GM12892 (cell line): Measurements from ENCODE around the gene CTTN.
A peak's percentile ranks its signal among the peaks of the same experiment; 100 is the strongest.

Source experiments
- DNase-seq: peaks from one replicate; pipeline ENCODE4 v3.0.0; 2011; ENCODE audit not compliant: insufficient read length
- FAIRE-seq: peaks from 2 replicates; lab custom pipeline; 2011; peaks lifted over from hg19 to GRCh38; lab: Jason Lieb, UNC
- POLR2A ChIP-seq: IDR thresholded peaks from 2 replicates; pipeline ENCODE4 v1.6.1; 2011; ENCODE audit warnings: low read depth, low read length, control low read depth
- POLR2AphosphoS5 ChIP-seq: IDR thresholded peaks from 2 replicates; pipeline ENCODE4 v1.6.1; 2011; ENCODE audit warnings: low read depth, low read length, control low read depth
- TAF1 ChIP-seq: IDR thresholded peaks from 2 replicates; pipeline ENCODE4 v1.6.1; 2011; ENCODE audit warnings: low read depth, mild to moderate bottlenecking, control low read depth, low read length, borderline replicate concordance

The CTTN gene

DNA sequence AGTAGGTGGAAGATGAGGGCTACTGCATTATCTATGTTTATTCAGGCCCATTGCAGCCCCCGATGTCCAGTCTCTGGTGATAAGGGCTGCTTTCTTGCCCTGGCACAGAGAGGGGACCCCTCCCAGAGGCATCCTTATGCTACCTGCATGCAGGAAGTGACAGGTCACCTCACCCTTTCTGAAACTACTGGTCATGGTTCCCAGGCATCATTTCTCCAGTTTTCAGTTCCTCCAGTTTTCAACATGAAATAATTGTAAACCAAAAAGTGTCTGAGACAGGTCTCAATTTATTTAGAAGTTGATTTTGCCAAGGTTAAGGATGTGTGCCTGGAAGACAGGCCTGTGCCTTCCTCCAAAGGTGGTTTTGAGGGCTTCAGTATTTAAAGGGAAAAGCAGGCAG lies 57.0 kb downstream of the CTTN start:
- TF ChIP-seq POLR2A (no peak), TAF1 (no peak), POLR2AphosphoS5 (no peak)
- FAIRE-seq (no peak), DNase-seq (no peak)

GRCh38 chr11:70456921-70457532 lies 58.7 kb downstream of the CTTN start:
- DNase-seq: no peak
- TF ChIP-seq POLR2A: no peak
- no peak for TF ChIP-seq TAF1
- TF ChIP-seq POLR2AphosphoS5: no peak

DNA sequence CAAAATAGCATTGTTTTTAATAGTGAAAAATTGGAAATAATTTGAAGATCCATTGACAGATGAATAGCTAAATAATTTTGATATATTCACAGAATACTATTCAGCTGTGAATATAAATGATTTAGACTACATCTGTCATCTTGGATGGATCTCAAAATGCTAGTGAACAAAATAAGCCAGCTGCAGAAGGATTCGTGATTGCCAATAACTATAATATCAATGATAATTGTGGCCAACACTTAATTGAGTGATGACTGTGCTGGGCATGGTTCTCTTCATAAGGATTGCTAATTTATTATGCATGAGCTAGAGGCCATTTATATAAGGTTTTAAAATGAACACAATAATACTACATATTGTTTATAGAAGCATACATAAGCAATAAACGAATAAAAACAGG lies 60.4 kb downstream of the CTTN start:
- no peak for DNase-seq
- TF ChIP-seq POLR2A (no peak), POLR2AphosphoS5 (no peak), TAF1 (no peak)
- FAIRE-seq: no peak

More at GRCh38 chr11:70456921-70457532, 58.7 kb downstream of the CTTN start:
- FAIRE-seq: no peak

DNA sequence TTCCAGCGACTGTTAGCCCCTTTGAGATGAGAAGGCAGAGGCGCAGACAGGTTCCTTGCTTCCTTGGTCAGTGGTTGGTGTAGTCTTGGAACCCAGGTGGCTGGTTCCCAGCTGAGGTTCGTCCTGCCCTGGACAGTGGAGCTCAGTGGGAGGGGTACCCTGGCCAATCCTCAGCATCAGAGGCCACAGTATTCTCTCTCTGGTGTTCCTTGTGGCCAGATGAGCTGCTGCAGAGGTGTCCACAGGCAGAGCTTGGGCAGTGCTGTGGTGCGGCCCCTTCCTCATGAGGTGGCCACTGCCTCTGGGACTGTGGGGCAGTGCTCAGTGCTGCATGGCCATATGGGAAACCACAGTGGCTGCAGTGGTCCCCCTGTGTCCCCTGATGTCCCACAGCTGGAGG lies 61.8 kb downstream of the CTTN start:
- no peak for DNase-seq
- no peak for TF ChIP-seq TAF1
- no peak for TF ChIP-seq POLR2A
- TF ChIP-seq POLR2AphosphoS5: no peak
- no peak for FAIRE-seq

DNA sequence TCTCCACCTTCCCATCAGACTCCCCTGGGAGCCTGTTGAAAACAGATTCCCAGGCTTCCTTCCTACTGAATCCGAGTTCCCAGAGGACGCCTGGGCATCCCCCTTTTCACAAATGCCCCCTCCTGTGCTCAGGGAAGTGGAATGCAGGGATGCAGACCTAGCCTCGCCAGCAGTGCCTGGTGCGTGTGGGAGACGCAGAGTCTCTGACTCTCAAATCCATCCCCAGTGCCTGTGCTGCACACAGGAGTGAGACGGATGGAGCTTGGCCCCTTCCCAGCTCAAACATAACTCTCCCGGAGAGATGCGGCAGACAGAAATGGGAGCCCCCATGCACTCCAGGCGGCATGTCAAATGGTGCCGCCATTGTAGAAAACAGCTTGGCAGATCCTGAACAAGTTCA lies 62.6 kb downstream of the CTTN start:
- TF ChIP-seq TAF1 (no peak), POLR2AphosphoS5 (no peak), POLR2A (no peak)
- DNase-seq (no peak), FAIRE-seq (no peak)

DNA sequence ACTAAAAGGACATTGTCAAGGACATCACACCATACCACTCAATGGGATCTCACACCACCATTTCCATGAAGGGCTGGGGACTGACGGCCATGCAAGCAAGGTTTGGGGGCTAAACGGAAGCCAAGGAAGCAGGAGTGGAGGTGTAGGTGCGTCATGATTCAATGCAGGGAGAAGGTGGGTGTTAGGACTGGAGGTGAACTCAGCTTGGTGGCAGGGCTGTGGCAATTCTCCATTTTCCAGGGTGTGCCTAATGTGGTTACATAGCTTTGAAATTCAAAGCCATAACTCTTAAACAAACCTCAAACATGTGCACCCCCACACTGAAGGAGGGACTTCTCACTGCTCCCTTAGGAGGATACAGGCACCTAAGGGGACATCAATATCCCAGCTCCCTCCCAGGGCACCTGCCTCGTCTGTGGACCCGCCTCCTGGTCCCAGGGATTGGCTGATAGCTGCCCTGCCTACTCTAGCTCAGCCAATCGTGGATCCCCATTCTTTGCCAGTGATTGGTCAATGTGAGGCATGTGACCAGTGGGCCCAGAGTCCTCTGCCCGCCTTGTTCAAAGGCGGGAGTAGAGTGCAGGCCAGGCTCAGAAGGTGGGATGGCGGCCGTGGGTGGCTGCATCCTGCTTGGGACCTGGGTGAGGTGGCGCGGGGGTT lies 64.6 kb downstream of the CTTN start:
- TF ChIP-seq POLR2AphosphoS5 (no peak), TAF1 (no peak), POLR2A (no peak)
- DNase-seq (no peak), FAIRE-seq (no peak)

GRCh38 chr11:70463478-70464255 lies 65.3 kb downstream of the CTTN start:
- no peak for DNase-seq
- no peak for TF ChIP-seq POLR2A
- no peak for TF ChIP-seq POLR2AphosphoS5
- no peak for TF ChIP-seq TAF1
- FAIRE-seq: no peak

DNA sequence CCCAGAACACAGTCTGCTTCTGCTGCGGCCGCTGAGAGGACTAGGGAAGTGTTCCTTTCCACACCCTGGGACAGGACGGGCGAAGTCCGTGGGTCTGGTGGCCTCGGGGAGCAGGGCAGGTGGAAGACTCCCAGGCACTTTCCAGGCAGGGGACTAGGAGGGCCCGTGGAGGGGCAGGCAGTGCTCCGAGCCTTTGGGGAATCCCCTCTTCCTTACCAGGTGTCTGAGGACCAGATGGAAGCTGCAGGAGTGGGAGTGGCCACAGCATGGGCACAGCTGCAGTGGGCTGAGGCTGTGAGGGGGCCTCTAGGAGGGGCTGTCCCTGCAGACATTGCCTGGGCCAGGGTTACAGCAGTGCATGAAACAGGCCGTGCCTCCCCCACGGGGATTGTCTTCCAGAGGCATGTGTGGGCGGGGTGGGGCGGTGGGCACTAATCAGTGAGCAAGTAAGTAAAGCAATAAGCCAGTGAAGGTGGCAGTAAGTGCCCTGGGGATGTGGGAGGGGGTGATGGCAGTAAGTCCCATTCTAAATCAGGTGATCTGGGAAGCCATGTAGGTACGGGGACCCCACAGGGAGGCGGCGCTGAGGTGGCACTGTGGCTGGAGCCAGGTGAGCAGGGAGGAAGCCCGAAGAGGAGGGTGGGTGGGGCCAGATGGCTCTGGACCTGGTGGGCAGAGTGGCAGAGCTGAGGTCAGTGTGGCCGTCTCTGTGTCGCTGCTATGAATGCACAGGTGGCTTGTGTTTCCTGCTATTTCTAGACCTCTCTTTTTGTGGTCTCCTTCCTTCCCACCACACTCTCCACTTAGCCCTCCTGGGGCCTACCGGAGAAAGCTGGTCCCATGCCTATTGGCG lies 66.4 kb downstream of the CTTN start:
- DNase-seq (no peak), FAIRE-seq (no peak)
- TF ChIP-seq TAF1: no peak
- TF ChIP-seq POLR2A: no peak
- no peak for TF ChIP-seq POLR2AphosphoS5

DNA sequence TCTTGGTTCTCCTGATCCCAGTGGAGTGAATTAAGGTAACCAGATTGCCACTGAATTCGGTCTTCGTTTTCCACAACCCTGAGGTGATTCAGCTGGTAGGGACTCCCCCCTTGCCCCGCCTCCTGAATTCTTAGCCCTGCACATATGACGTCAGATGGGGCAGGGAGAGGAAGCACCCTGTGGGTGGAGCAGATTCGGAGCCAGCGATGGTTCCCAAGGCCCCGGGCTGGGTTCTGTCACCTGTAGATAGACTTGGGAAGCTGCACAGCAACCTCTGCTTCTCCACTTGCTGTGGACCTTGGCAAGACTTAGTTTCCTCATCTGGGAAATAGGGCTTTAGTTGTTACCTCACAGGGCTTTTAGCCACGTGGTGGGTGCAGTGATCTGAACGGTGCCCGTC lies 67.8 kb downstream of the CTTN start:
- no peak for TF ChIP-seq POLR2A
- no peak for TF ChIP-seq POLR2AphosphoS5
- no peak for TF ChIP-seq TAF1
- FAIRE-seq: peak; percentile 54
- DNase-seq: no peak

DNA sequence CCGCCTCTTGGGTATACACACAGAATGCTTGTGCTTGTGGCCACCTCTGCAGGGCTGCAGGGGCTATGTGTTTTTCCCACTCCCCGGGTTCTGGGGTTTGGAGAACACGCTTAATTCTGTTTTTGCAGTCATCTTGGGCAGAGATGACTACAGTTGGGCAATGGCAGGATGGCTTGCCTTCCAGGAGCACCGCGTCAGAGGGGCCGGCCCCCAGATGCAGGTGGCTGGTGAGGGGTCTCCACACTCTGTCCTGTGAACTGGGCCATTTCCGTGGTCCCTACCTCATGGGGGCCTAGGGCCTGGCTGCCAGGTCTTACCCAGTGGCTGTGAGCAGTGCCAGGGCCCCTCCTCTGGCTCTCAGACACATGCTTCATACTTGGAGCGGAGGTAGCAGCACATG lies 68.3 kb downstream of the CTTN start:
- no peak for FAIRE-seq
- DNase-seq: no peak

More for the DNA sequence above, 68.3 kb downstream of the CTTN start:
- TF ChIP-seq TAF1 (no peak), POLR2A (no peak), POLR2AphosphoS5 (no peak)
